ENCODE measurements around the gene PMAIP1. TPM values are rescaled to one million over a fixed set of nuclear protein-coding genes. Genes with fewer than 3 reads are reported as not detected.

Gene PMAIP1
- polyA plus RNA-seq, 1 donor from 2014 or later = 89.4 TPM

DNA sequence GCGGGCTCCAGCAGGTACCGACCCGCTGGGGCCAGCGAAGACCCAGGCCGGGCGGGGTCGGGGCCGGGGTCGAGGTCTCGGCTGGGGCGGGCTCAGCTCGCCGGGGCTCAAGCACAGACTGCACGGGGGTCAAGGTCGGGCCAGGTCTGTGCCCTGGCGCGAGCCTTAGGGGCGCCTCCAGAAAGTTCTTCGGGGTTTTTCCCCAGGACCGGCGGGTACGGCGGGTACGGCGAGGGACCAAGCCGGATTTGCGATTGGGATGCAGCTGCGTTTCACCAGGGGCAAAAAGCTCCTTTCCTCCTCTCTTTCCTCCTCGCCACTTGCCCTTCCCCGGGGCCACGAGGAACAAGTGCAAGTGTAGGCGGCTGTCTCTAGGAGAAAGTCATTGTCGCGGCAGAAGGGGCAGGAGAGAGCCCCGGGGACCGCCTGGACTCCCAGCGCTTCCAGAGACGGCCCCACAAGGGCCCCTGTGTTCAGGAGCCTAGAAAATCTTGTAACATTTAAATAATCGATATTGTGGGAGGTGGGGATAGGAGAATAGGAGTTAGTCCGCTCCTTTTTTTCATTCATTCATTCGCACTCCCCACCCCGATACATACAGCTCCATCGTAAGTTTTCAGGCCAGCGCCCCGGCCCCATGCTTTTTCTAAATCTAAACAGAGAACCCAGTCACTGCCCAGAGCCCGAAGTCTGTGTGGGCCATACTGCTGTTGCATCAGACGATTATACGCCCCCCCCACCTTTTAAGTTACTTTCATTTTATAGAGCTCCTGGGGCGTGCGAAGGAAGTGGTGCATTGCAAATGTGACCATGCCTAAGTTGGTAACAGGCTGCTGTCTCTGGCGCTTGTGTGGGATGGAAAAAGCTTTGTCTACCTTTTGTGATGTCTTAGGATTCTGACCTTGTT, 679 bp downstream of the PMAIP1 start:
- peaks cover 2% of the 10 kb centered on the region for H3K36me3 Mint-ChIP-seq
- peaks cover 24 to 44% (median 36%) of the 10 kb centered on the region in 3 donors for H3K4me1 Mint-ChIP-seq
- H3K9me3 Mint-ChIP-seq = no peaks in the 10 kb centered on the region
- H3K27me3 Mint-ChIP-seq = no peaks in the 10 kb centered on the region
- peak overlapping the region; percentile 95 to 99 (median 97) for H3K27ac Mint-ChIP-seq
- peak overlapping the region; percentile 95 to 99 (median 97) for H3K4me3 Mint-ChIP-seq

DNA sequence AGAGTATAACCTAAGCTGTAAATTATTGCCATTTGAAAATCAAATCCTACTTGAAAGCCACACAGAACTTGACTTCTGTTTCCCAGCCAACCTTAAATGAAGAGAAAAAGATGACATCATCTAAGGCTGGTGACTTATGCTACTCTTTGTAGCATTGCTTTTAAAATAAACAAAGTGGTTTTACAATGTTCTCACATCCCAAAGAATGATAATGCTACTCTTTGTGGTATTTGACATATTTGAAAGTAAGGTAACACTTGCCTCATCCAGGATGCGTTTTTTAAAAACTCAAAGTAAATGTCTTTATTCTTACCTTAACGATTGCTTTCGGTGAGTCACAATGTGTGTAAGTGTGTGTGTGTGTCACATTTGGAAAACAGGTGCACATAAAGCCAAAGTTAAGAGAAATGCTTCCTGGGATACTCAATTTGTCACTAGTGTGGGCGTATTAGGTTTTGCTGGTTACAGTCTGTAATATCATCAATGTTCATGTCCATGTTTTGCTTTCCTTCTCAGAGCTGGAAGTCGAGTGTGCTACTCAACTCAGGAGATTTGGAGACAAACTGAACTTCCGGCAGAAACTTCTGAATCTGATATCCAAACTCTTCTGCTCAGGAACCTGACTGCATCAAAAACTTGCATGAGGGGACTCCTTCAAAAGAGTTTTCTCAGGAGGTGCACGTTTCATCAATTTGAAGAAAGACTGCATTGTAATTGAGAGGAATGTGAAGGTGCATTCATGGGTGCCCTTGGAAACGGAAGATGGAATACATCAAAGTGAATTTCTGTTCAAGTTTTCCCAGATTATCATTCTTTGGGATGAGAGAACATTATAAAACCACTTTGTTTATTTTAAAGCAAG, 2.6 kb downstream of the PMAIP1 start:
- H3K27ac Mint-ChIP-seq = peak overlapping the region; percentile 20 to 70 (median 62)
- peak overlapping the region; percentile 72 to 99 (median 97) for H3K4me3 Mint-ChIP-seq
- H3K4me1 Mint-ChIP-seq = peaks cover 41 to 62% (median 52%) of the 10 kb centered on the region in 3 donors
- H3K36me3 Mint-ChIP-seq = peaks cover 2% of the 10 kb centered on the region
- no peaks in the 10 kb centered on the region for H3K9me3 Mint-ChIP-seq
- no peaks in the 10 kb centered on the region for H3K27me3 Mint-ChIP-seq

DNA sequence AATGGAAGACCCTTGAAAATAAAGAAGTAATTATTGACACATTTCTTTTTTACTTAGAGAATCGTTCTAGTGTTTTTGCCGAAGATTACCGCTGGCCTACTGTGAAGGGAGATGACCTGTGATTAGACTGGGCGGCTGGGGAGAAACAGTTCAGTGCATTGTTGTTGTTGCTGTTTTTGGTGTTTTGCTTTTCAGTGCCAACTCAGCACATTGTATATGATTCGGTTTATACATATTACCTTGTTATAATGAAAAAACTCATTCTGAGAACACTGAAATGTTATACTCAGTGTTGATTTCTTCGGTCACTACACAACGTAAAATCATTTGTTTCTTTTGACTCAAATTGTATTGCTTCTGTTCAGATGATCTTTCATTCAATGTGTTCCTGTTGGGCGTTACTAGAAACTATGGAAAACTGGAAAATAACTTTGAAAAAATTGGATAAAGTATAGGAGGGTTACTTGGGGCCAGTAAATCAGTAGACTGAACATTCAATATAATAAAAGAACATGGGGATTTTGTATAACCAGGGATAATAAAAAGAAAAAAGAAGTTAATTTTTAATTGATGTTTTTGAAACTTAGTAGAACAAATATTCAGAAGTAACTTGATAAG, 3.3 kb downstream of the PMAIP1 start:
- H3K4me3 Mint-ChIP-seq = peak overlapping the region in 3 of 4 donors; percentile 51 to 98 (median 96)
- peak overlapping the region in 2 of 3 donors; percentile 62 to 70 for H3K27ac Mint-ChIP-seq
- no peaks in the 10 kb centered on the region for H3K9me3 Mint-ChIP-seq
- peaks cover 45 to 65% (median 59%) of the 10 kb centered on the region in 3 donors for H3K4me1 Mint-ChIP-seq
- H3K27me3 Mint-ChIP-seq = no peaks in the 10 kb centered on the region
- peaks cover 2% of the 10 kb centered on the region for H3K36me3 Mint-ChIP-seq

DNA sequence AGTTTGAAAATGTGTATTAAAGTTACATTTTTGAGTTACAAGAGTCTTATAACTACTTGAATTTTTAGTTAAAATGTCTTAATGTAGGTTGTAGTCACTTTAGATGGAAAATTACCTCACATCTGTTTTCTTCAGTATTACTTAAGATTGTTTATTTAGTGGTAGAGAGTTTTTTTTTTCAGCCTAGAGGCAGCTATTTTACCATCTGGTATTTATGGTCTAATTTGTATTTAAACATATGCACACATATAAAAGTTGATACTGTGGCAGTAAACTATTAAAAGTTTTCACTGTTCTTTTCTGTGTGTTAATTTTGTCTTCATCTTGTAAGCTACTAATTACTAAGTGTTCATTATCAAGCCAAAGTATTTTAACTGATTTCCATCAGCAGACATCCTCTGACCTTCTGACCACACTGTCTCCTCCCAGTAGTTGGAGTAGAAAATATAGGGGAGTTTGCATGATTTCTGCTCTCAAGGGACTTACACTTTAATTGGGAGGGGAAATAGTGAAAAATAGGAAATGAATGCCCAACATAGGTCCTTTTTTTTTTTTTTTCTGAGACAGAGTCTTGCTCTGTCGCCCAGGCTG, 4.3 kb downstream of the PMAIP1 start:
- Mint-ChIP-seq H3K4me3 (peak overlapping the region; percentile 69 to 93 (median 82)), H3K36me3 (peaks cover 2% of the 10 kb centered on the region), H3K27me3 (no peaks in the 10 kb centered on the region), H3K27ac (peak overlapping the region; percentile 88 to 96 (median 95)), H3K4me1 (peaks cover 47 to 68% (median 61%) of the 10 kb centered on the region in 3 donors), H3K9me3 (no peaks in the 10 kb centered on the region)

DNA sequence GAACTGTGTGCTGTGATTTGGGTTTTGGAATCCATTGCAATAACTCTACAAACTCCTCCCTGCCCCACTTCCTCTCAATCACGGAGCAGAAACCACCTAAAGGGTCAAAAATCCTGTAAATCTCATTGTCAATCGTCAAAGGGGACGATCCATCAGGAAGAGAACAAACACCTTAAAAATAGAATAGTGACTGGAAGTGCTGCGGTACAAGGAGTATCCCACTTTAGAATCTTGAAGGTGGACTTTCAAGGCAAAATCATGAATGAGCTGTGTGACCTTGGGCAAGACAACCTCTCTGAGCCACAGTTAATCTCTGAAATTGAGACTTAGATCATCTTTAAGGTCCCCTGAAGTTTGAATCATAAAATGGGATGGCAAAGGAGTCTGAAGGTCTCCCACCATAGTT, 5.9 kb downstream of the PMAIP1 start:
- H3K36me3 Mint-ChIP-seq = peaks cover 2% of the 10 kb centered on the region
- no peaks in the 10 kb centered on the region for H3K9me3 Mint-ChIP-seq
- H3K27me3 Mint-ChIP-seq = no peaks in the 10 kb centered on the region
- H3K4me3 Mint-ChIP-seq = peak overlapping the region in 1 of 4 donors; percentile 50
- H3K4me1 Mint-ChIP-seq = peaks cover 45 to 66% (median 61%) of the 10 kb centered on the region in 3 donors
- peak overlapping the region; percentile 86 to 96 (median 88) for H3K27ac Mint-ChIP-seq

DNA sequence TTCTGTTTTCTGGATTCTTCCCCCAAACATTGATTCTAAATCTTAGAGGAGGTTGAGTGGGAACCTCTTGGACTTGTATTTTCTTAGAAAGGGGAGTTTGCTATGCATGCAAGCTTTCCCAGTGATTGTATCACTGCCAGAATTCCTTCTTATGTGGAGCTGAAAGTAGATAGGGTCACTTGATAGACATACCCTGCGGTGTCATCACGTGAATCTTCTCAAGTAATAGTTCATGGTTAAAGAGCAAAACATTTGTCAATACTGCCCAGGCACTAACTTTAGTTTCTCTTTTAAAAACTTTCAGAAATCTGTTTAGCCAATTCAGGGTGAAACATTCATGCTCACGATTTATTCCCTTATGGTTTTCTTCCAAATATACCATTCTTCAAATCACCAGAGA, 6.4 kb downstream of the PMAIP1 start:
- Mint-ChIP-seq H3K4me1 (peaks cover 45 to 62% (median 57%) of the 10 kb centered on the region in 3 donors), H3K4me3 (peak overlapping the region in 3 of 4 donors; percentile 67 to 87 (median 72)), H3K9me3 (no peaks in the 10 kb centered on the region), H3K27ac (peak overlapping the region; percentile 86 to 96 (median 88)), H3K36me3 (peaks cover 2% of the 10 kb centered on the region), H3K27me3 (no peaks in the 10 kb centered on the region)

DNA sequence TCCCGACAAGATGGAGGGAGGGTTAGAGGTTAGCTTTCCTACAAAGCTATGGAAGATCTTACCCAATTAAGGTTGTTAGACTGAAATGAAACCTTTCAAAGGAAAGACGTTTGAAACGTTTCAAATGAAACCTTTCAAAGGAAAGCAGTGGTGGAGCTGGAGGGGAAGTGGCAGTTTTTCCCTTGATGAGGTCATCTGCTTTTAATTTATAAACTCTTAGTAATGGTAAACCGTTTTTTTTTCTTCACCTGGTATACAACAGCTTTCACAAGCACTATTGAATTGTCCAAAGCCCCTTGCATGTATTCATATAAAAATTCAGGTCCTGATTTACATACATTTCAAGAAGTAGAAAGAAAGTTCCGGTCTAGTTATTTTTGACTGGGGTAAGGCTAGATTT, 7.4 kb downstream of the PMAIP1 start:
- Mint-ChIP-seq H3K27ac (peak overlapping the region; percentile 68 to 96 (median 88)), H3K4me1 (peaks cover 51 to 60% (median 56%) of the 10 kb centered on the region in 3 donors), H3K4me3 (peak overlapping the region; percentile 55 to 87 (median 70)), H3K36me3 (peaks cover 2% of the 10 kb centered on the region), H3K27me3 (no peaks in the 10 kb centered on the region), H3K9me3 (no peaks in the 10 kb centered on the region)

DNA sequence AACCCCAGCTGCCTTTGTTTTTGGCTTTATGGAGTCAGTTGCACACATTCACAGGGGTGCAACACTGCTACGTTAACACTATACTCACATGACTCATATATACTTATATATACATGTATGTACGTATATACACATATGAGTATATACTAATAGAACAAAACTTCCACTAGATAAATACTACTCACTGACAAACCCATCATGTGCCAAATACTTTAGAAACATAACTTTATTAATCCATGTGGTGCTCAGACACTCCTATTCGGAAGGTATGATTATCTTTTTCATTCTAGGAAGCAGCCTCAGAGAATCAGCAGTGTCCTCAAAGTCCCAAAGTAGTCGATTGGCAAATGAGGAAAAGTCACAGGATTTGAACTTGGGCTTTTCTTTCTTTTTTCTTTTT, 7.9 kb downstream of the PMAIP1 start:
- peak overlapping the region in 2 of 3 donors; percentile 88 to 96 for H3K27ac Mint-ChIP-seq
- peaks cover 46 to 55% (median 53%) of the 10 kb centered on the region in 3 donors for H3K4me1 Mint-ChIP-seq
- peaks cover 2% of the 10 kb centered on the region for H3K36me3 Mint-ChIP-seq
- H3K27me3 Mint-ChIP-seq = no peaks in the 10 kb centered on the region
- peak overlapping the region; percentile 55 to 87 (median 70) for H3K4me3 Mint-ChIP-seq
- no peaks in the 10 kb centered on the region for H3K9me3 Mint-ChIP-seq

DNA sequence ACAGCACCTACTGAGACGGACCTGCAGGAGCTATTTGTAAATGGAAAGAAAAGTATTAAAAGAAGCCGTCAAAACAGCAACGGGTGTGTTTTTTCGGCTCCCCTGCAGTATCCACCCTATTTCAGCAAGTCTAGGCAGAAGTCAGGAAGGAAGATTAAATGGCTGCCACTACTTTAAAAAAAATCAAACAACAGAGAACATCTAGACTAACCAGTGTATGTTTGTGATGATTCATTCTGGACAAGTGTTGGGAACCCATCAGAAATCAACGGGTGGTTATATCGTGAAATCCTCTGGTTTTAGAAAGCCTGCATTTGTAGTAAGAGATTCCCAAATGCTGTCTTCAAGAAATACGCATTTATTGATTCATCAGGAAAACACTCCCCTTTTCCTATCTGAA, 9.0 kb downstream of the PMAIP1 start:
- no peaks in the 10 kb centered on the region for H3K27me3 Mint-ChIP-seq
- no peak overlapping the region for H3K4me3 Mint-ChIP-seq
- peaks cover 41 to 48% (median 47%) of the 10 kb centered on the region in 3 donors for H3K4me1 Mint-ChIP-seq

DNA sequence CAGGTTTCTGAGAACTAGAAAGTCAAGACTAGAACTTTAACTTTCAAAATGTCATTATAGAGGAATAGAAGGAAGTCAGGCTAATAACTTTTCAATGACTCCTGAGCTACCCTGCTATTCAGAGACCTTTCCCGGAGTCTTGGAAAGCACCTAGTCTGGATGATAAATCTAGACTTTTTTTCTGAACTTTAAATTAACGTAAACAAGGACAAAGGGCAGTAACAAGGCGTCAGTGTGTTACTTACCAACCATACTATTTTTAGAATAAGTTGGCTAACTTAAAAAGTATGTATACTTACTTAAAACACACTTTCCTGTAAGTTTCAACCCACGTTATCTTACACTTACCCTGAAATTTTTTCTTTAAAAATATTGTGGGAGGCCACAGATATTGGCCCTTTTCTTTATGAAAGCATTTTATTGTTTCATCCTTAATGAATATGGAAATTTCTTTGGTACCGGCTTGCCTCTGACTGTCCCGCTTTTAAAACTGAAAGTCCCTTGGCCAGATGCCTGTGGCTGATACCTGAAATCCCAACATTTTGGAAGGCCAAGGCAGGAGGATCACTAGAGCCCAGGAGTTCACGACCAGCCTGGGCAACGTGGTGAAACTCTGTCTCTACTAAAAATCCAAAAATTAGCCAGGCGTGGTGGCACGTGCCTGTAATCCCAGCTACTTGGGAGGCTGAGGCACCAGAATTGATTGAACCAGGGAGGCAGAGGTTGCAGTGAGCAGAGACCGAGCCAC, 9.7 kb downstream of the PMAIP1 start:
- H3K36me3 Mint-ChIP-seq = no peaks in the 10 kb centered on the region
- H3K4me1 Mint-ChIP-seq = peaks cover 41 to 43% (median 42%) of the 10 kb centered on the region in 3 donors
- H3K4me3 Mint-ChIP-seq = no peak overlapping the region
- H3K27ac Mint-ChIP-seq = no peak overlapping the region
- no peaks in the 10 kb centered on the region for H3K27me3 Mint-ChIP-seq
- no peaks in the 10 kb centered on the region for H3K9me3 Mint-ChIP-seq

More for the DNA sequence above, 9.0 kb downstream of the PMAIP1 start:
- Mint-ChIP-seq H3K27ac (no peak overlapping the region), H3K36me3 (no peaks in the 10 kb centered on the region), H3K9me3 (no peaks in the 10 kb centered on the region)

DNA sequence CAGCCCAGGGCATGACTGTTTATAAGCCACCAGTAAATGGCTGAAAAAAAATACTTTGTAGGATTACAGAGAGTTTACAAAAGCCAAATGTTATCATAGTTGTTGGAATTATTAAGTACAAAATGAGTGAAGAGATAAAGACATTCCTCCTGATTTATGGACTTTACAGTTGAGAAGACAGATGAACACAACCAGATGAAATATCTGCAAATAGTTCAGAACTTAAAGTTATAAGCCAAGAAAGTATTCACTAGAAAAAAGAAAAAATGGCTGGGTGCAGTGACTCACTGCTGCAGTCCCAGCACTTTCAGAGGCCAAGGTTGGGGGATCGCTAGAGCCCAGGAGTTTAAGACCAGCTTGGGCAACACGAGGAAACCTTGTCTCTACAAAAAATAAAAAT, 11.2 kb downstream of the PMAIP1 start:
- Mint-ChIP-seq H3K36me3 (no peaks in the 10 kb centered on the region), H3K27ac (no peak overlapping the region), H3K9me3 (no peaks in the 10 kb centered on the region), H3K27me3 (no peaks in the 10 kb centered on the region), H3K4me3 (no peak overlapping the region), H3K4me1 (peaks cover 29 to 31% (median 31%) of the 10 kb centered on the region in 3 donors)

DNA sequence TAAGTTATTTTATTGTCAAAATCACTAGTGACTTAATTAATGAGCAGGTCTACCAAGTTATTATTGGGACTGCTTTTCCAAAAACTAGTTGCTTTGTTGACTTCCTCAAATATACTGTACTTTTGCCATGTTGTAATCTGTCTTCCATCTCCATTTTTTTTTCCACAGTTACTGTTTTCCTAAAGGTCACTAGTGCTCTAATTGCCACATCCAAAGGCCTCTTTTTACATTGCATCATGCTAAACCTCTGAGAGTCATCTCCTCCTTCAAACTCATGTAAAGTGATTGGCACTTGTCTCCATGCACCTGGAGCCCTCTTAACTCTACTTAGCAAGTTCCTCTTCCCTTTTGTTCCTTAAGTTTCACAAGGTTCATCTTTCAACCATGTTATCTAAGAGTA, 11.8 kb downstream of the PMAIP1 start:
- Mint-ChIP-seq H3K27me3 (no peaks in the 10 kb centered on the region), H3K27ac (peak overlapping the region in 1 of 3 donors; percentile 25), H3K4me3 (peak overlapping the region in 1 of 4 donors; percentile 19), H3K4me1 (peaks cover 24 to 27% (median 25%) of the 10 kb centered on the region in 3 donors), H3K36me3 (no peaks in the 10 kb centered on the region), H3K9me3 (no peaks in the 10 kb centered on the region)

DNA sequence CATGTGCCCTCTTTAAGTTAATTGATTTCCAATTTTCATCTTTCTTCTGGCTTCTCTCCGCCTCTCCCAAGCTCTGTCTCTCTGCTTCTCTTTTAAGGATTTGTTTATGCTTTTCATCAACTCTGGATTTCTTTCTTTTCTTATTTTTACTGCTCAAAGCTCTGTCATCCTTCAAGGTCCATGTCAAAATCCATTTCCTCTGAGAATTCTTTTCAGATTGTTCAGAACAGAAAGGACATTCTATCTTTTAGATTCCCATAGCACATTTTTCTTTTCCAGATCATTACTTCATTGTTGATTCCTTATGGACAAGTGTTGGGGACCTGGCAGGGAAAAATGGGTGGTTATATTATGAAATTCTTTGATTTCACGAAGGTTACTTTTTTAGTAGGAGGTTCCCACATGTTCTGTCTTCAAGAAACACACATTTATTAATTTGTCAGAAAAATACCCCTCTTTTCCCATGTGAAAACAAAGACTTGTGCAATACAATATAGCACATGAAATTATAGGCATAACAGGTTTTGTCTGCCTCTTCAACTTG, 12.3 kb downstream of the PMAIP1 start:
- H3K36me3 Mint-ChIP-seq = no peaks in the 10 kb centered on the region
- H3K4me3 Mint-ChIP-seq = peak overlapping the region in 1 of 4 donors; percentile 19
- H3K9me3 Mint-ChIP-seq = no peaks in the 10 kb centered on the region
- H3K27me3 Mint-ChIP-seq = no peaks in the 10 kb centered on the region
- H3K27ac Mint-ChIP-seq = peak overlapping the region in 1 of 3 donors; percentile 25
- H3K4me1 Mint-ChIP-seq = peaks cover 19 to 22% (median 20%) of the 10 kb centered on the region in 3 donors
